Ishikawa (cell line): ENCODE measurements around the gene NTMT1.

Experiments
- CEBPB ChIP-seq: IDR thresholded peaks from 2 replicates; pipeline ENCODE4 v1.6.1; 2012
- CREB1 ChIP-seq: IDR thresholded peaks from 2 replicates; pipeline ENCODE4 v1.6.1; 2012; ENCODE audit warnings: low read depth
- EGR1 ChIP-seq: IDR thresholded peaks from 2 replicates; pipeline ENCODE4 v1.6.1; 2012
- EP300 ChIP-seq: IDR thresholded peaks from 2 replicates; pipeline ENCODE4 v1.6.1; 2012; ENCODE audit warnings: borderline replicate concordance
- FOXM1 ChIP-seq: IDR thresholded peaks from 2 replicates; pipeline ENCODE4 v1.6.1; 2012; ENCODE audit warnings: low read depth, borderline replicate concordance
- NFIC ChIP-seq: IDR thresholded peaks from 2 replicates; pipeline ENCODE4 v1.6.1; 2012
- RAD21 ChIP-seq: IDR thresholded peaks from 2 replicates; pipeline ENCODE4 v1.6.1; 2012; ENCODE audit warnings: low read depth
- TAF1 ChIP-seq: IDR thresholded peaks from 2 replicates; pipeline ENCODE4 v1.6.1; 2012; ENCODE audit warnings: low read depth, mild to moderate bottlenecking
- TCF12 ChIP-seq: IDR thresholded peaks from 2 replicates; pipeline ENCODE4 v1.6.1; 2012; ENCODE audit warnings: low read depth
- TEAD4 ChIP-seq: IDR thresholded peaks from 2 replicates; pipeline ENCODE4 v1.6.1; 2012
- YY1 ChIP-seq: IDR thresholded peaks from 2 replicates; pipeline ENCODE4 v1.6.1; 2012; ENCODE audit warnings: low read depth
- ZBTB7A ChIP-seq: IDR thresholded peaks from 2 replicates; pipeline ENCODE4 v1.6.1; 2012; ENCODE audit warnings: low read depth
- TF ChIP-seq, protein P1 (sequence below): IDR thresholded peaks from 2 replicates; pipeline ENCODE4 v1.6.1; 2012; ENCODE audit warnings: low read depth, mild to moderate bottlenecking
- TF ChIP-seq, protein P2 (sequence below): IDR thresholded peaks from 2 replicates; pipeline ENCODE4 v1.6.1; 2012
- TF ChIP-seq, protein P3 (sequence below): IDR thresholded peaks from 2 replicates; pipeline ENCODE4 v1.6.1; 2012

The NTMT1 gene

DNA sequence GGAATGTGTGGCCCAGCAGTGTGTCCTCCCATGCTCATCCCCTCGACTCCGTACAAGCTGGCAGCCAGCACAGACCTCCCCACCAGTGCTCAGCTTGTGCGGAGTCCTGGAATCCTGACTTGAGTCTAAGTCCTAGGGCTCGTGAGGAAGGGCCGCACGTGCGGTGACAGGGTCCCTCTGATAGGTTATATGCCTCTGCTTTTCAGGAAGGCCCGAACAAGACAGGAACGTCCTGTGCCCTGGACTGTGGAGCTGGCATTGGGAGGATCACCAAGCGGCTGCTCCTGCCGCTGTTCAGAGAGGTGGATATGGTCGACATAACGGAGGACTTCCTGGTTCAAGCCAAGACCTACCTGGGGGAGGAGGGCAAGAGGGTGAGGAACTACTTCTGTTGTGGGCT, 7.9 kb downstream of the NTMT1 start:
- TF ChIP-seq ZBTB7A (no peak), EP300 (no peak), RAD21 (no peak), NFIC (no peak), CEBPB (no peak), TCF12 (no peak), YY1 (no peak), EGR1 (no peak), CREB1 (no peak), FOXM1 (no peak), TAF1 (no peak), TEAD4 (no peak)
- TF ChIP-seq, protein P1, sequence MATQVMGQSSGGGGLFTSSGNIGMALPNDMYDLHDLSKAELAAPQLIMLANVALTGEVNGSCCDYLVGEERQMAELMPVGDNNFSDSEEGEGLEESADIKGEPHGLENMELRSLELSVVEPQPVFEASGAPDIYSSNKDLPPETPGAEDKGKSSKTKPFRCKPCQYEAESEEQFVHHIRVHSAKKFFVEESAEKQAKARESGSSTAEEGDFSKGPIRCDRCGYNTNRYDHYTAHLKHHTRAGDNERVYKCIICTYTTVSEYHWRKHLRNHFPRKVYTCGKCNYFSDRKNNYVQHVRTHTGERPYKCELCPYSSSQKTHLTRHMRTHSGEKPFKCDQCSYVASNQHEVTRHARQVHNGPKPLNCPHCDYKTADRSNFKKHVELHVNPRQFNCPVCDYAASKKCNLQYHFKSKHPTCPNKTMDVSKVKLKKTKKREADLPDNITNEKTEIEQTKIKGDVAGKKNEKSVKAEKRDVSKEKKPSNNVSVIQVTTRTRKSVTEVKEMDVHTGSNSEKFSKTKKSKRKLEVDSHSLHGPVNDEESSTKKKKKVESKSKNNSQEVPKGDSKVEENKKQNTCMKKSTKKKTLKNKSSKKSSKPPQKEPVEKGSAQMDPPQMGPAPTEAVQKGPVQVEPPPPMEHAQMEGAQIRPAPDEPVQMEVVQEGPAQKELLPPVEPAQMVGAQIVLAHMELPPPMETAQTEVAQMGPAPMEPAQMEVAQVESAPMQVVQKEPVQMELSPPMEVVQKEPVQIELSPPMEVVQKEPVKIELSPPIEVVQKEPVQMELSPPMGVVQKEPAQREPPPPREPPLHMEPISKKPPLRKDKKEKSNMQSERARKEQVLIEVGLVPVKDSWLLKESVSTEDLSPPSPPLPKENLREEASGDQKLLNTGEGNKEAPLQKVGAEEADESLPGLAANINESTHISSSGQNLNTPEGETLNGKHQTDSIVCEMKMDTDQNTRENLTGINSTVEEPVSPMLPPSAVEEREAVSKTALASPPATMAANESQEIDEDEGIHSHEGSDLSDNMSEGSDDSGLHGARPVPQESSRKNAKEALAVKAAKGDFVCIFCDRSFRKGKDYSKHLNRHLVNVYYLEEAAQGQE: no peak
- TF ChIP-seq, protein P2, sequence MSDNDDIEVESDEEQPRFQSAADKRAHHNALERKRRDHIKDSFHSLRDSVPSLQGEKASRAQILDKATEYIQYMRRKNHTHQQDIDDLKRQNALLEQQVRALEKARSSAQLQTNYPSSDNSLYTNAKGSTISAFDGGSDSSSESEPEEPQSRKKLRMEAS: no peak
- TF ChIP-seq, protein P3, sequence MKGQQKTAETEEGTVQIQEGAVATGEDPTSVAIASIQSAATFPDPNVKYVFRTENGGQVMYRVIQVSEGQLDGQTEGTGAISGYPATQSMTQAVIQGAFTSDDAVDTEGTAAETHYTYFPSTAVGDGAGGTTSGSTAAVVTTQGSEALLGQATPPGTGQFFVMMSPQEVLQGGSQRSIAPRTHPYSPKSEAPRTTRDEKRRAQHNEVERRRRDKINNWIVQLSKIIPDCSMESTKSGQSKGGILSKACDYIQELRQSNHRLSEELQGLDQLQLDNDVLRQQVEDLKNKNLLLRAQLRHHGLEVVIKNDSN: no peak

DNA sequence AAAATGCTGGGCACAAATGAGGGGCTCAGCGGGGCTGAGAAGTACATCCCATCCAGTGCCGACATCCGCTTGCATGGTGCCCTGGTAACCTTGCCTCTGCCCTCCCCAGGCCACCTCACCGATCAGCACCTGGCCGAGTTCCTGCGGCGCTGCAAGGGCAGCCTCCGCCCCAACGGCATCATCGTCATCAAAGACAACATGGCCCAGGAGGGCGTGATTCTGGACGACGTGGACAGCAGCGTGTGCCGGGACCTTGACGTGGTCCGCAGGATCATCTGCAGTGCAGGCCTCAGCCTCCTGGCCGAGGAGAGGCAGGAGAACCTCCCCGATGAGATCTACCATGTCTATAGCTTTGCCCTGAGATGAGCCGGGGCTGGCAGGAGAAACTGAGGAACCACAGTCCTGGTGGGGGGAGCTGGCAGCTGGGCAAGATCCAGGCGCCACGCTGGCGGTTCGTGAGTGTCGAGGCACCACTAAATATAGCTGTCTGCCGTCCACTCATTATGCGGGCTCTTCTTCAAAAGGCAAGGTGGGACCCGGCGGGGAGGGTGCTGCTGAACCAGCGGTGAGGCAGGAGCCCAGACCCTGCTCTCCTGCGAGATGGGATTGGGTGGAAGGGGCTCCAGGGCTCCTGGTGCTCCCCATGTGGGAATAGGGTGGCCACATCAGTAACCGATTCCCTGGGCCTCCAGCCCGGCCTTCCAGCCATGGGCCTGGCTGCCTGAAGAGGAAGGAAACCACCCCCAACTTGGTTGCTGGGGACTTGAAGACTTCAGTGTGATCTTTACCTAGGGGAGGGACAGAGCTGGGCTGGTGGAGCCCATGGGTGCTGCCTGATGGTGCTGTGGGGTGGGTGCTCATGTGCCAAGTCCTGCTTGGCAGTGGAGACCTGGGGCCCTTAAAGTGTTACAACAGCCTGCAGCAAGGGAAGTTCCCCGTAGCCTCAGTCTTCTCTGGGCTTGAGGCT, 9.4 kb downstream of the NTMT1 start:
- TF ChIP-seq NFIC: no peak
- TF ChIP-seq, protein P2: no peak
- TF ChIP-seq, protein P3: no peak
- no peak for TF ChIP-seq EGR1

DNA sequence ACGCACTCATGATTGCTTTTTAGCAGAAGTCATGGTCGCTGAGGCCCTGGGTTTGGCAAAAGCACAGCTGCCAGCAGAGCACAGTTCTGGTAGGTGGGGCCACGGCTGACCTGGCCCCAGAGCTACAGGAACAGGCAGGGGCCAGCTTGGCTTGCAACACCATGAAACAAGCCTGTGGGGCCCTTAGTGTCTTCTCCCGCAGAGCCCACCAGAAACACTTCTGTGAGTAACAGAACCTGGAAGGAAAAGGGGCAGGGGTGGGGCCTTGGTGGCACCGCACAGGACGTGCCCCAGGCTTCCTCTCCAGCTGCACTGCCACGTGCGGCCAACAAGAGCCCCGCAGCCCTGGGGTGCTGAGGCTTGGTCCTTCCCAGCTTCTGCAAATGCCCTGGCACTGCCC, 11.1 kb downstream of the NTMT1 start:
- TF ChIP-seq TEAD4 (no peak), YY1 (no peak), CEBPB (no peak)

DNA sequence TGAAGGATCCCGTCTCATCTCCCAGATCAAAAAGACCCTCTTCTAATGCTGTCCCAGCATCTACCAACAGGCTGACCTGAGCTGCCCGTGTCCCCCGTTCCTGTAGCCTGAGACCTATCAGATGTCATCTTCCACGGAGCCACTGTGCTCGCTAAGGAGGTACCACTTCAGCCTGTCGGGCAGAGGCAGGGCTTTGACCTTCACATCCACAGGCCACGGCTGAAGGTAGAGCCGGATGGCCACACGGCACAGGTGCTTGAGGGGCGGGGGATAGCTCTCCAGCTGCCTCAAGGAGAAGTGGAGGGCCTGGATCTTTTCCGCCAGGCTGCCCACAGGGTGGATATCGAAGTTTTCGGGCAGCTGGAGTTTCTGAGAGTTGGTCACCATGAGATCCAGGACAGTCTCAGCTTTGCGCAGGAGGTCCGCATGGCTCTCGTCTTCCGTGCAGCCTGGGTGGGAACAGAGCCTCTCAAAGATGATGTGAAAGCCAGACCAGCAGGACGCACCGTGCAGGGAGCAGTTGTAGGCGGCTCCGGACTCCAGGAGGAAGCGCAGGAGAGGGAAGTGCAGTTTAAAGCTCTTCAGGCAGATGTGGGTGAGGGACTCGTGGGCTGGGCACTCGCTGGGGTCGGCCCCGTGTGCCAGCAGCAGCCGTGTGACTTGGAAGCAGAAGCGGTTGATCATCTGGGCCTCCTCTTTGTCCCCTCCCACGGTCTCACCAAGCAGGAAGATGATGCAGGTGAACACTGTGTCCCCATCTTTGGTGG, 11.9 kb downstream of the NTMT1 start:
- TF ChIP-seq FOXM1 (no peak), CREB1 (no peak), ZBTB7A (no peak)
- TF ChIP-seq, protein P2: no peak
- TF ChIP-seq, protein P3: no peak
- TF ChIP-seq, protein P1: no peak

DNA sequence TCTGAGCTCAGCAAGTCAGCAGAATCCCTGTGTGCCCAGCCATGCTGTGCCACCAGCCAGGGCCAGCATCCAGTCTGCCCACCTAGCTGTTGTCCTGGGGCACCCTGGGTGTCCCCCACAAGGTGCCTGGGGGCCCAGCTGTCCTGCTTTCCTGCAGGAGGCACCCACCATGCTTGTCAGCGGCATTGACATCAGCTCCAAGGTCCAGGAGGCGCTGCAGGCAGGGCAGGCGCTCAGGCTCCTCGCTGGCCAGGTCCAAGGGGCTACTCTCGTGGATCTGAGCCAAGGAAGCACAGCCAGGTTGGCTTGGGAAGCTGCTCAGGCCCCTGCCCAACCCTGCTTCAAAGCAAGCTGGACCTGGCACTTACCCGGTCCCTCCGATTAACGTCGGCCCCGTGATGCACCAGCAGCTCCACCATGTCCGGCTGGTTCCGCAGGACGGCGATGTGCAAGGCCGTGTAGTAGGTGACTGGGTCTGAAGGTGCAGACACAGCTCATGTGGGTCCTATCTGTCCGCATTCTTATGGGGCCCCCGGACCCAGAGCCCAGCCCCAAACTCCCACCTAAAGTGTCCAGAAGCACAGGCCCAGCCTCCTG, 13.2 kb downstream of the NTMT1 start:
- TF ChIP-seq CREB1 (no peak), EP300 (no peak), TEAD4 (no peak), TCF12 (no peak)
- TF ChIP-seq, protein P3: no peak
